ENCODE data around the gene TXK. TPM values are rescaled to one million over a fixed set of nuclear protein-coding genes. Genes with fewer than 3 reads are reported as not detected.

The TXK gene
- total RNA-seq, 1 experiment from 2014 or later, result 0.39 TPM

- Histone ChIP-seq H3K27me3 (ENCODE audit: insufficient read depth, low read length) (no peaks in the 10 kb centered on the region), H2BK20ac (ENCODE audit: low read depth, low read length, poor library complexity, severe bottlenecking) (no peak overlapping the region), H3K4me1 (ENCODE audit: insufficient read depth, low read length) (no peaks in the 10 kb centered on the region), H2BK120ac (ENCODE audit: low read depth, low read length, poor library complexity, severe bottlenecking) (no peak overlapping the region), H3T11ph (ENCODE audit: low read length) (no peak overlapping the region), H2BK12ac (ENCODE audit: insufficient read length, low read depth, low read length) (no peak overlapping the region), H2AFZ (ENCODE audit: low read length) (no peak overlapping the region), H3K23me2 (ENCODE audit: insufficient read length, low read depth, low read length, poor library complexity, severe bottlenecking) (no peaks in the 10 kb centered on the region), H3K9ac (ENCODE audit: extremely low read depth, insufficient read length, low read length) (no peak overlapping the region), H3K79me1 (ENCODE audit: insufficient read depth, low read depth, low read length, poor library complexity, severe bottlenecking) (no peaks in the 10 kb centered on the region), H3K79me2 (ENCODE audit: insufficient read depth, low read length) (no peaks in the 10 kb centered on the region), H2BK15ac (ENCODE audit: low read depth, low read length) (no peak overlapping the region), H3K9me3 (ENCODE audit: control insufficient read depth, low read depth, low read length) (no peaks in the 10 kb centered on the region), H3K18ac (ENCODE audit: insufficient read length, low read depth, low read length) (no peak overlapping the region), H3K23ac (ENCODE audit: insufficient read length, low read depth, low read length) (no peak overlapping the region), H3K27ac (ENCODE audit: insufficient read length, low read depth, low read length) (no peak overlapping the region), H3K4me2 (ENCODE audit: insufficient read depth, insufficient read length, low read length) (no peak overlapping the region), H4K20me1 (ENCODE audit: control insufficient read depth, insufficient read depth, insufficient read length) (no peaks in the 10 kb centered on the region), H2BK5ac (ENCODE audit: insufficient read length, low read length) (no peak overlapping the region), H3K14ac (ENCODE audit: insufficient read depth, low read length) (no peak overlapping the region), H4K91ac (ENCODE audit: insufficient read length, low read depth, low read length) (no peak overlapping the region), H3K4ac (ENCODE audit: low read depth, low read length) (no peak overlapping the region), H4K5ac (ENCODE audit: insufficient read length, low read depth, low read length) (no peak overlapping the region), H4K8ac (replicated peaks; ENCODE audit: insufficient read length, low read depth, low read length) (no peak overlapping the region), H3K56ac (ENCODE audit: insufficient read length, low read depth, low read length) (no peak overlapping the region), H2AK5ac (ENCODE audit: insufficient read length, low read length) (no peak overlapping the region)
- Mint-ChIP-seq H3K27ac (no peak overlapping the region), H3K4me3 (no peak overlapping the region), H3K9me3 (no peaks in the 10 kb centered on the region), H3K36me3 (ENCODE audit: insufficient read depth in 1 of 3, low read depth in 3 of 3) (no peaks in the 10 kb centered on the region), H3K27me3 (ENCODE audit: low read depth) (no peaks in the 10 kb centered on the region), H3K4me1 (no peaks in the 10 kb centered on the region)
- no CpG with 5 or more reads among the region's 1 CpG for WGBS (ENCODE audit: extremely low coverage, insufficient read length, low lambda C conversion rate)
- no peak for TF ChIP-seq CTCF (conservative IDR thresholded peaks at IDR 0.05)
- no peak for DNase-seq
Observed at GRCh38 chr4:48100256-48100655, 33.8 kb downstream of the TXK start.

Measured in H9 (cell line).